Measurements from ENCODE around the gene FN1.
A peak's percentile ranks its signal among the peaks of the same experiment; 100 is the strongest.

FN1 gene

DNA sequence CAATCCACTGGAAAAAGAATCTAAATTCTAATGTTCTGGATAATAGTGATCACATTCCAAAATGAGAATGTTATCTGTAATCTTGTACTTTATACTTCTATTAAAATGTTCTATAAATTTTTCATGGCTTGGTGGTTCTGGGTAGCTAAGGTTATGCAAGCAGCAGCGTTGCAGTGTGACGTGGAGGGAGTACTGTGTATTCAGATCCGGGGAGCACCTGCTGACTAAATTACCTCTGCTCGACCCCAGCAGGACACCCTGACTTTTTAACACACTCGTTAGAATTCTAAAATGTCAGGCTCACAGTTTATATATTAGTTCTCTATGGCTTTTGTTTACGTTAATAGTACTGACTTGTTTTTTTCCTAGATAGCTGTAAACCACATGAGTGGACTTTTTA, 111.1 kb downstream of the FN1 start:
- no peak for DNase-seq

DNA sequence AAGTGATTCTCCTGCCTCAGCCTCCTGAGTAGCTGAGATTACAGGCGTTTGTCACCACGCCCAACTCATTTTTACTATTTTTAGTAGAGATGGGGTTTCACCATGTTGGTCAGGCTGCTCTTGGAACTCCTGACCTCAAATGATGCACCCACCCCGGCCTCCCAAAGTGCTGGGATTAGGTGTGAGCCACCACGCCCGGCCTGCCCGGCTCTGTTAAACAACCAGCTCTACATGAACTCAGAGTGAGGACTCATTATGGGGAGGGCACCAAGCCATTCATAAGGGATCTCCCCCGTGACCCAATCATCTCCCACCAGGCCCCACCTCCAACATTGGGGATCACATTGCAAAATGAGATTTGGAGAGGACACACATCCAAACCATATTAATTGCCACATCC, 115.2 kb downstream of the FN1 start:
- no peak for DNase-seq

DNA sequence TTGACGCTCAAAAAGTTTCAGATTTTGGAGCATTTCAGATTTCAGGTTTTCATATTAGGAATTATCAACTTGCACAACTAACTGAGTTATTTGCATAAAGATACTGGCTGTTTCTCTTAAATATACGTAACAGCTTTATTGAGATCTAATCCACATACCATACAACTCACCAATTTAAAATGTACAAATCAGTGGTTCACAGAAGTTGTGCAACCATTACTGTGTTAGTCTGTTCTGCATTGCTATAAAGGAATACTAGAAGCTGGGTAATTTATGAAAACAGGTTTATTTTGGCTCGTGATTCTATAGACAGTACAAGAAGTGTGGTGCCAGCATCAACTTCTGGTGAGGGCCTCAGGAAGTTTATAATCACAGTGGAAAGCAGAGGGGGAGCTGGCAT, 115.8 kb downstream of the FN1 start:
- no peak for DNase-seq

DNA sequence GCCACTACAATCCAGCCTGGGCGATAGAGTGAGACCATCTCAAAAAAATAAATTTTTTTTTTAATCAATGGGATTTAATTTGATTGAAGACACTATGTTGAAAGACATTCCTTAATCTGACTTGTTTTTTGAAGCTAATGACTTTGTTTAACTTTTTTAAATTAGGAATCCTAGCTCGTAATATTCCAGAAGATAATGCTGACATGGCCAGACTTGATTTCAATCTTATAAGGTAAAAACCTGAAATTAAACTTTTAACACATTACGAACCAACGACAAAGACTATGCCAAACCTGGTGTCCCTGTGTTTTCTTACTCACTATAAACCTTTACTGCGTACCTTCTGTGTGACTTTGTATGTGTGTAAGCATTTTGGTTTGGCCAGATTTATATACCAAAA, 116.4 kb downstream of the FN1 start:
- DNase-seq = no peak

DNA sequence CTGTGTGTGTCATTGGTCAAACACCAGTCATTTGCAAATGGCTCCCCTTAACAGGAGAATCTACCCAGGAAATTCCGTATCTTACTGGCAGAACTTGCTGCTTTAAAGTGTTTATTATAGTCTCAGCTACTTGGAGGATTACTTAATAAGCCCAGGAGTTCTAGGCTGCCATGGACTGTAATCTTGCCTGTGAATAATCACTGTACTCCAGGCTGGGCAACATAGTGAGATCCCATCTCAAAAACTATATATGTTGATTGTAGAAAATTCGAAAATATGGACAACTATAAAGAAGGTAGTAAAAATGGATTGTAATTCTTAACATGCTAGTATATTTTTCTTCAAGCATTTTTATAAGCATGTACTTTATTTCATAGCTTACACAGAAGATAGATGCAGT, 119.5 kb downstream of the FN1 start:
- DNase-seq = no peak

DNA sequence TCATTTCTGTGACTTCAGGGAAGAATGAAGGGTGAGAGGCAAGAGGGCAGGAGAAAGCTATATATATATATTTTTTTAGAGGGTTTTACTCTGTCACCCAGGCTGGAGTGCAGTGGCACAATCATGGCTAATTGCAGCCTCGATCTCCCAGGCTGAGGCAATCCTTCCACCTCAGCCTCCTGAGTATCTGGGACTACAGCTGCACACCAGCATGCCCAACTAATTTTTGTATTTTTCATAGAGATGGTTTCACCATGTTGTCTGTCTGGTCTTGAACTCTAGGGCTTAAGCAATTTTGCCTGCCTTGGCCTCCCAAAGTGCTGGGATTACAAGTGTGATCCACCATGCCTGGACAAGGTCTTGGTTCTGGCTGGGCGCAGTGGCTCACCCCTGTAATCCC, 120.6 kb downstream of the FN1 start:
- DNase-seq = no peak

DNA sequence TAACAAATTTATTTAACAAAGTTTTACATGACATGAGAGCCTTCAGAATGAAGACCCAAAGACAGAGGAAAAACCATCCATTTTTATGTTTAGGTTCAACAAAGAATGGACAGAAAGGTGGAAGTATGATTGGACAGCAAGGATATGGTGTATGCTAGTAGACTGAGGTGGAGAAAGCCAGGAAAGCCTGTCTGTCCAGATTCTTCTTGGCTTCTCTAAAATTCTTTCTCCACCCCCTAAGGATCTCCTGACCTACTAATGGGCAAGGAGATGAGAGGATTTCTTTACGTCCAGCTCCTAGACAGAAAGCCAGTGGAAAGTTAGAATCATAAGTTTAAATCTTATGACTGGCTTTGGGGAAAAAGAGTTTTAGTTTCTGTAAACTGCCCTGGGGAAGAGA, 121.0 kb downstream of the FN1 start:
- no peak for DNase-seq

DNA sequence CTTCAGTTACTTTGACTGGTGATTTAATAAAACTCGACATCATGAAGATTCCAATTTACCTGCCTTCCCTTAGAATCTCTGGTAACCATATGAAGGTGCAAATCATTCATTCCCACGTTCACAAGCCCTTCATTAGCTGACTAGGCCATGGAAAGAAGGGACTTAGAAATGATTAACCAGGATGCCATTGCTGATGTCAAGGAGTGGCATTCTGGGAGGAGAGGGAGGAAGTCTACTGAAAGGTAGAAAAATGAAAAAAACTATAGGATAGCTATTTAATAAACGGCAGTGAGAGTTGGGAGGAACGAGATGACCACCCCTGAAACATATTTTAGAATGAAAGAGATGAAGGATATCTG, 122.6 kb downstream of the FN1 start:
- no peak for DNase-seq

DNA sequence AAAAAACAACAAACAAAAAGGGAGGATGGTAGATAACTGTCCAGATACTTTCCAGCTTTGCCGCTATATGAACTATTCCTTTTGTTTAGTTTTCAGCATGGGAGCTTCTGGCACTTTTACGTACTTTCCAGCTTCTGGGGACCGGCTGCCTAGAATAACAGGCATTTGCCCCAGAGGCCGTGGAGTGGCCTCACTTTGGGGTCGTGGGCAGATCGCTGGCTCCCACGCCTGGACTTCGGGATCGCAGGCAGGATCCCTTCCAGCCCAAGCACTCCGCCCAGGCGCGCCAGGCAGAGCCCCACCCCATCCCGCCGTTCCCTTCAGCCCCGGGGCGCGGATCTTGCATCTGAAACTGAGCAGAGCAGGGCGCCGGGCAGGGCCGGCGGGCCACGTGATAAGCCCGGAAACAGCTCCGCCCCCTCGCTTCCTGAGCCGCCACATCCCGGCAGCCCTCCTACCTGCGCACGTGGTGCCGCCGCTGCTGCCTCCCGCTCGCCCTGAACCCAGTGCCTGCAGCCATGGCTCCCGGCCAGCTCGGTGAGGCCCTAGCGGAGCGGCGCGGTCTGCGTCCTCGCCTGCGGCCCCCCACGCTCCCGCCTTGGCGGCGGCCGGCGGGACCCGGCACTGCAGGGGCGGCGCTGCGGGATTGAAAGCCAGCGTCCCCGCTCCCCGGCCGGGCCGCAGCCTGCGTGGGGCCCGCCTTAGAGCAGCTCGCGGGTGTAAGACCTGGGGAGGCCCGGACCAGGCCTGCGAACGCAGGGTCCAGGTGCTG, 124.1 kb downstream of the FN1 start, which contains the start of gene ATIC:
TSS of gene ATIC (plus strand) at position 435 of the 772 bp plus-strand sequence. CDS start at position 519, 84 bp downstream.
- DNase-seq = peak; percentile 90 to 94

DNA sequence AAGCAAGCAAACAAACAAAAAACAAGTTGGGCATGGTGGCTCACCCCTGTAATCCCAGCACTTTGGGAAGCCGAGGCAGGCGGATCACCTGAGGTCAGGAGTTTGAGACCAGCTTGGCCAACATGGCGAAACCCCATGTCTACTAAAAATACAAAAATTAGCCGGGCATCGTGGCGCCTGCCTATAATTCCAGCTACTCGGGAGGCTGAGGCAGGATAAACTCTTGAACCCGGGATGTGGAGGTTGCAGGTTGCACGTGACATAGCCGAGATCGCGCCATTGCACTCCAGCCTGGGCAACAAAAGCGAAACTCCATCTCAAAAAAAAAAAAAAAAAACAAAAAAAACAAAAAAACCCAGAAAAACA, 124.6 kb downstream of the FN1 start:
- DNase-seq = peak; percentile 36

All from activated T-cell treated with anti-CD3 and anti-CD28 coated beads, Interleukin-2, amount 50 U/mL, for 48 hours (primary cell).